Epithelial cell of esophagus (primary cell): ENCODE measurements around the gene GNG5.
A peak's percentile ranks its signal among the peaks of the same experiment; 100 is the strongest.
"Not testable (repeated sequence)": the region's sequence is repeated elsewhere in the genome, so short reads cannot be mapped to it uniquely, and the experiment has no call there.

Source experiments
- DNase-seq: peaks from one replicate; pipeline ENCODE4 v3.0.0; 2010; ENCODE audit warnings: low read depth
- H3K4me3 ChIP-seq: 2 replicates; pipeline ENCODE4 v1.5.1; 2011; ENCODE audit warnings: mild to moderate bottlenecking, low read length, control low read depth
- CTCF ChIP-seq: IDR thresholded peaks from 2 replicates; pipeline ENCODE4 v1.5.1; 2011; ENCODE audit warnings: low read depth, mild to moderate bottlenecking, low read length, control low read depth, inconsistent platforms; ENCODE audit not compliant: insufficient read depth; ENCODE audit errors: missing control alignments

GNG5 gene

GRCh38 chr1:84524590-84524989 is 18.2 kb upstream of the GNG5 start:
- no peak for TF ChIP-seq CTCF
- no peak for DNase-seq

DNA sequence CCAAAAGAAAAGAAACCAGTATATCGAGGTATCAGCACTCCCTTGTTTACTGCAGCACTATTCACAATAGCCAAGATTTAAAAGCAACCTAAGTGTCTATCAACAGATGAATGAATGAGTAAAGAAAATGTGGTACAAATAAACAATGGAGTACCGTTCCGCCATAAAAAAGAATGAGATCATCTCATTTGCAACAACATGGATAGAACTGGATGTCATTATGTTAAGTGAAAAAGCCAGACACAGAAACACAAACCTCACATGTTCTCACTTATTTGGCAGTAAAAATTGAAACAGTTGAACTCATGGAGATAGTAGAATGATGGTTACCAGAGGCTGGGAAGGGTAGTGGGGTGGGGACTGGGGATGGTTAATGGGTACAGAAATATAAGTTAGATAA is 4.3 kb upstream of the GNG5 start:
- no peak for TF ChIP-seq CTCF
- no peak for DNase-seq
- no peak overlapping the region for H3K4me3 ChIP-seq

More at GRCh38 chr1:84524590-84524989, 18.2 kb upstream of the GNG5 start:
- no peak overlapping the region for H3K4me3 ChIP-seq

- no peak for TF ChIP-seq CTCF
- DNase-seq: no peak
- no peak overlapping the region for H3K4me3 ChIP-seq
Observed at GRCh38 chr1:84510165-84510564, 3.8 kb upstream of the GNG5 start.

DNA sequence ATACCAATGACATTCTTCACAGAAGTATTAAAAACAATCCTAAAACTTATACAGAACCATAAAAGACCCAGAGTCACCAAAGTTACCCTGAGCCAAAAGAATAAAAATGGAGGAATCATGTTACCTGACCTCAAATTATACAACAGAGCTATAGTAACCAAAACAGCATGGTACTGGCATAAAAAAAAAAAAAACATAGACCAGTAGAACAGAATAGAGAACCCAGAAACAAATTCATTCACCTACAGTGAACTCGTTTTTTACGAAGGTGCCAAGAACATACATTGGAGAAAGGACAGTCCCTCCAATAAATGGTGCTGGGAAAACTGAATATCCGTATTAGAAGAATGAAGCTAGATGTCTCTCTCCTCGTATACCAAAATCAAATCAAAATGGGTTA is 2.6 kb upstream of the GNG5 start:
- TF ChIP-seq CTCF: no peak
- DNase-seq: no peak
- no peak overlapping the region for H3K4me3 ChIP-seq

GRCh38 chr1:84508510-84508909 is 2.1 kb upstream of the GNG5 start:
- DNase-seq: no peak
- TF ChIP-seq CTCF: no peak
- H3K4me3 ChIP-seq: no peak overlapping the region

DNA sequence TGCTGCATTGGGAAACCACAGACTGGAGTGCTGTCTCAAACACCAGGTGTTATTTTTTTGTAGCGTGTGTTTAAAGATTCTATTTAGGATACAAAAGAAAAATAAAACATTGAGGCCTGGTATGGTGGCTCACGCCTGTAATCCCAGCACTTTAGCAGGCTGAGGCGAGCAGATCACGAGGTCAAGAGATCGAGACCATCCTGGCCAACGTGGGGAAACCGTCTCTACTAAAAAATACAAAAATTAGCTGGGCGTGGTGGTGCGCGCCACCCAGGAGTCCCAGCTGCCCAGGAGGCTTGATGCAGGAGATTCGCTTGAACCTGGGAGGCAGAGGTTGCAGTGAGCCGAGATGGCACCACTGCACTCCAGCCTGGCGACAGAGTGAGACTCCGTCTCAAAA is 1.5 kb upstream of the GNG5 start:
- H3K4me3 ChIP-seq, DNase-seq: not testable (repeated sequence)

DNA sequence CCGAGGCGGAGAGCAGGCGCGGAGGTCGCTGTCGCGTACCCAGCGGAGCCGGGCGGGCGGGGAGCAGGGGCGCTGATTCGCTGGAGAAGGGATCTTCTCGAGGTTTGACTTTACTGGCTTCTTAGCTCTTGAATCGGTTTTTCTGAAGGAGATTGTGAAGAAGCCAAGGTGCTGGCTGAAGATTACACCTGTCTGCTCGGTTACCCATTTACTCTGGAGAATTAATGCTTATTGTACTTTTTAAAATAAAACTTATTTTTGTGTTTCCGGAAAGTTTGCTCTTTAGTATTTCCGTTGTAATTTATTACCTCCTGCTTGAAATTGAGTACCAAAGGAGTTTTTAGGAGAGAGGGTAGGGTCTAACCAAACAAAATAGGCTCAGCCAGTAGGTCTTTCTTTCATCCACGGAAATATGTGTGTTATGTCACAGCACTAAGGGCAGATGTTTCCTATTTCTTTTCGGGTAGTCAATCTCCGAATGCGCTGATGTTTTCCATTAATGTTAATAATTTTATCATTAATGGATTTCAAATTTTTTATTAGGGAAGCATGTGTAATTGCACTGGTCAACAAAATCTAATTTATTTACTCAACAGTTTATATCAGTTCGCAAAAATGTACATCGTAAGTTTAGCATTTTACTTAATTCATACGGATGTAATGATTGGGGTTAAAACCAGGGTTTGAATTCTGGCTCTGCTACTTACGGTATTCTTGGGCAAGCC is 510 bp upstream of the GNG5 start:
- TF ChIP-seq CTCF: no peak
- H3K4me3 ChIP-seq: peak overlapping the region; percentile 88
- no peak for DNase-seq
